HT1080 (cell line): Measurements from ENCODE around the gene JPT2. TPM values are rescaled to one million over a fixed set of nuclear protein-coding genes. Genes with fewer than 3 reads are reported as not detected.

Experiments used
- small RNA-seq: library from RNA; depleted of rRNA; stranded (forward); fragments of <200 nt; gene quantifications from one replicate; pipeline ENCODE3, GENCODE V24; 2014
- total RNA-seq: library from RNA; depleted of rRNA; stranded (reverse); fragments of >200 nt; shearing (Covaris generic); gene quantifications from 2 replicates; pipeline ENCODE4 v1.2.3, GENCODE V29; 2014; rRNA removed

The JPT2 gene
- total RNA-seq, 1 experiment from 2014 or later, result 111 TPM

Small RNA genes lying within 50 kb of the gene (small RNA-seq; reads per million reads assigned to genes)
- not detected for gene MIR3177

Other genes starting within 250 kb of the JPT2 start
- not detected in 2 replicates for gene PERCC1, start 247.2 kb upstream of the JPT2 start, total RNA-seq
- gene CCDC154, start 233.7 kb upstream of the JPT2 start, total RNA-seq, result 0.03 and 0.26 TPM in 2 replicates
- 57.5 and 67.0 TPM in 2 replicates for gene CLCN7, start 203.3 kb upstream of the JPT2 start, total RNA-seq
- gene PTX4, start 189.3 kb upstream of the JPT2 start, total RNA-seq, result not detected in 2 replicates
- gene TELO2, start 184.9 kb upstream of the JPT2 start, total RNA-seq, result 27.1 and 35.6 TPM in 2 replicates
- gene TMEM204, start 144.6 kb upstream of the JPT2 start, total RNA-seq, result 35.7 and 37.2 TPM in 2 replicates
- gene IFT140, start 66.2 kb upstream of the JPT2 start, total RNA-seq, result 3.3 and 5.0 TPM in 2 replicates
- gene CRAMP1, start 65.9 kb upstream of the JPT2 start, total RNA-seq, result 5.7 and 7.0 TPM in 2 replicates
- 24.4 and 27.4 TPM in 2 replicates for gene MAPK8IP3, start 27.9 kb downstream of the JPT2 start, total RNA-seq
- gene NME3, start 93.3 kb downstream of the JPT2 start, total RNA-seq, result 7.3 and 7.4 TPM in 2 replicates
- gene EME2, start 94.5 kb downstream of the JPT2 start, total RNA-seq, result 6.3 and 7.3 TPM in 2 replicates
- 248 and 271 TPM in 2 replicates for gene MRPS34, start 94.9 kb downstream of the JPT2 start, total RNA-seq
- 28.7 and 31.2 TPM in 2 replicates for gene SPSB3, start 104.3 kb downstream of the JPT2 start, total RNA-seq
- 123 and 137 TPM in 2 replicates for gene NUBP2, start 104.7 kb downstream of the JPT2 start, total RNA-seq
- gene IGFALS, start 115.4 kb downstream of the JPT2 start, total RNA-seq, result not detected in 2 replicates
- gene HAGH, start 148.5 kb downstream of the JPT2 start, total RNA-seq, result 35.9 and 45.7 TPM in 2 replicates
- 78.8 and 81.1 TPM in 2 replicates for gene FAHD1, start 148.9 kb downstream of the JPT2 start, total RNA-seq
- gene MEIOB, start 193.9 kb downstream of the JPT2 start, total RNA-seq, result not detected in 2 replicates
- not detected in 2 replicates for gene HS3ST6, start 240.1 kb downstream of the JPT2 start, total RNA-seq